IMR-90 (cell line): ENCODE measurements around the gene SLC9A3. TPM values are rescaled to one million over a fixed set of nuclear protein-coding genes. Genes with fewer than 3 reads are reported as not detected.

Source experiments
- ATAC-seq: fragments of 200-7000 bp; cut with Tn5 transposase; 2 replicates; pipeline ENCODE4 v1.9.1; 2020; ENCODE audit warnings: low read depth, mild to moderate bottlenecking, moderate library complexity
- BruUV-seq: library from RNA; stranded (reverse); fragments of 400-500 nt; replicated peaks from 2 replicates; lab custom pipeline; 2021; lab: Mats Ljungman, UMichigan
- CTCF ChIA-PET: fragments of 300-600 bp; formaldehyde crosslinking; extraction: SDS; loops from one replicate; lab custom pipeline; 2021; ENCODE audit warnings: antibody characterized with exemption; lab: Yijun Ruan, JAX
- POLR2A ChIA-PET: fragments of 300-600 bp; sonication (Branson Sonifier 250); formaldehyde crosslinking; loops from one replicate; lab custom pipeline; 2022; ENCODE audit warnings: antibody characterized with exemption; ENCODE audit not compliant: unreplicated experiment; lab: Charles Lee
- DNase-seq: peaks from one replicate; pipeline ENCODE4 v3.0.0; 2013
- H2AFZ ChIP-seq: replicated peaks from 2 replicates; pipeline ENCODE3; 2013; ENCODE audit warnings: low read length, mild to moderate bottlenecking; ENCODE audit not compliant: poor library complexity
- H2AK5ac ChIP-seq: 2 replicates; pipeline ENCODE4 v1.6.1; 2013; ENCODE audit warnings: low read depth, low read length, inconsistent platforms
- H2AK9ac ChIP-seq: replicated peaks from 2 replicates; pipeline ENCODE3; 2013; ENCODE audit warnings: mild to moderate bottlenecking, low read depth, low read length, moderate library complexity; ENCODE audit not compliant: poor library complexity
- H2BK120ac ChIP-seq: 2 replicates; pipeline ENCODE4 v1.6.1; 2013; ENCODE audit warnings: low read depth, low read length, inconsistent platforms
- H2BK15ac ChIP-seq: 3 replicates; pipeline ENCODE4 v1.6.1; 2013; ENCODE audit warnings: low read depth, low read length, inconsistent platforms
- H2BK20ac ChIP-seq: 2 replicates; pipeline ENCODE4 v1.6.1; 2013; ENCODE audit warnings: low read depth, mild to moderate bottlenecking, inconsistent platforms, low read length, moderate library complexity
- H2BK5ac ChIP-seq: 2 replicates; pipeline ENCODE4 v1.6.1; 2013; ENCODE audit warnings: mild to moderate bottlenecking, low read depth, low read length, inconsistent platforms; ENCODE audit not compliant: poor library complexity, severe bottlenecking
- H3K14ac ChIP-seq: replicated peaks from 2 replicates; pipeline ENCODE4 v1.6.1; 2013; ENCODE audit warnings: low read depth, low read length, inconsistent platforms
- H3K18ac ChIP-seq: 2 replicates; pipeline ENCODE4 v1.6.1; 2013; ENCODE audit warnings: low read depth, low read length, control low read depth
- H3K23ac ChIP-seq: 2 replicates; pipeline ENCODE4 v1.6.1; 2013; ENCODE audit warnings: low read depth, low read length, inconsistent platforms
- H3K27ac ChIP-seq: 2 replicates; pipeline ENCODE4 v1.5.1; 2013; ENCODE audit warnings: mild to moderate bottlenecking, control low read depth, low read length; ENCODE audit not compliant: insufficient read depth
- H3K27me3 ChIP-seq: 2 replicates; pipeline ENCODE4 v1.6.1; 2013; ENCODE audit warnings: low read length; ENCODE audit not compliant: control insufficient read depth, insufficient read depth
- H3K36me3 ChIP-seq: 2 replicates; pipeline ENCODE4 v1.6.1; 2013; ENCODE audit warnings: low read length, mixed read lengths; ENCODE audit not compliant: control insufficient read depth, insufficient read depth
- H3K4ac ChIP-seq: 2 replicates; pipeline ENCODE4 v1.6.1; 2013; ENCODE audit warnings: low read depth, low read length, inconsistent platforms
- H3K4me1 ChIP-seq: 2 replicates; pipeline ENCODE4 v1.6.1; 2013; ENCODE audit warnings: low read length, mixed read lengths; ENCODE audit not compliant: control insufficient read depth, insufficient read depth
- H3K4me2 ChIP-seq: 2 replicates; pipeline ENCODE4 v1.6.1; 2013; ENCODE audit warnings: low read depth, mild to moderate bottlenecking, control low read depth, low read length, moderate library complexity
- H3K4me3 ChIP-seq: 2 replicates; pipeline ENCODE4 v1.5.1; 2013; ENCODE audit warnings: low read depth, mild to moderate bottlenecking, control low read depth, low read length, moderate library complexity; ENCODE audit not compliant: insufficient read depth
- H3K56ac ChIP-seq: 2 replicates; pipeline ENCODE4 v1.6.1; 2013; ENCODE audit warnings: low read length, inconsistent platforms; ENCODE audit not compliant: insufficient read depth; ENCODE audit errors: extremely low read depth
- H3K79me1 ChIP-seq, 2 experiments: 2 replicates each; pipeline ENCODE4 v1.6.1; 2013; ENCODE audit warnings: low read length in 2 of 2, inconsistent platforms in 1 of 2, low read depth in 1 of 2
- H3K9ac ChIP-seq: 2 replicates; pipeline ENCODE4 v1.6.1; 2013; ENCODE audit warnings: low read depth, low read length, control low read depth
- H3K9me1 ChIP-seq: 2 replicates; pipeline ENCODE4 v1.6.1; 2013; ENCODE audit warnings: low read length, inconsistent platforms; ENCODE audit not compliant: insufficient read depth
- H3K9me3 ChIP-seq: 2 replicates; pipeline ENCODE4 v1.6.1; 2013; ENCODE audit warnings: low read length; ENCODE audit not compliant: control insufficient read depth, insufficient read depth
- H4K20me1 ChIP-seq: 2 replicates; pipeline ENCODE4 v1.6.1; 2013; ENCODE audit warnings: low read length, inconsistent platforms; ENCODE audit not compliant: insufficient read depth
- H4K5ac ChIP-seq: 2 replicates; pipeline ENCODE4 v1.6.1; 2013; ENCODE audit warnings: mild to moderate bottlenecking, low read depth, low read length, control low read depth
- H4K8ac ChIP-seq, 2 experiments: 2 replicates each; pipeline ENCODE4 v1.6.1; 2013; ENCODE audit warnings: low read depth in 2 of 2, low read length in 2 of 2, control low read depth in 1 of 2, inconsistent platforms in 1 of 2
- H4K91ac ChIP-seq: 2 replicates; pipeline ENCODE4 v1.6.1; 2013; ENCODE audit warnings: low read depth, low read length, inconsistent platforms; ENCODE audit not compliant: insufficient read depth
- BHLHE40 ChIP-seq: fragments of 150-350 bp; IDR thresholded peaks from 2 replicates; pipeline ENCODE4 v1.6.1; 2016; ENCODE audit warnings: mild to moderate bottlenecking, low read depth, low read length
- CEBPB ChIP-seq: IDR thresholded peaks from 2 replicates; pipeline ENCODE4 v1.6.1; 2012; ENCODE audit warnings: low read depth, low read length, improper control_type of control experiment
- CHD1 ChIP-seq: IDR thresholded peaks from 2 replicates; pipeline ENCODE4 v1.6.1; 2012; ENCODE audit warnings: low read depth, low read length, improper control_type of control experiment
- CTCF ChIP-seq: conservative IDR thresholded peaks from 2 replicates; pipeline ENCODE4 v1.5.1; 2012; ENCODE audit warnings: mild to moderate bottlenecking, low read depth, low read length, improper control_type of control experiment
- ELK1 ChIP-seq: fragments of 150-350 bp; IDR thresholded peaks from 2 replicates; pipeline ENCODE4 v1.6.1; 2016; ENCODE audit warnings: low read depth, mild to moderate bottlenecking, low read length, moderate library complexity, borderline replicate concordance
- FOS ChIP-seq: fragments of 150-350 bp; IDR thresholded peaks from 2 replicates; pipeline ENCODE4 v1.6.1; 2016; ENCODE audit warnings: low read depth, low read length
- MAFK ChIP-seq: IDR thresholded peaks from 2 replicates; pipeline ENCODE4 v1.6.1; 2012; ENCODE audit warnings: low read depth, low read length, improper control_type of control experiment
- MAZ ChIP-seq: IDR thresholded peaks from 2 replicates; pipeline ENCODE4 v1.6.1; 2012; ENCODE audit warnings: low read depth, mild to moderate bottlenecking, low read length, improper control_type of control experiment, moderate library complexity, borderline replicate concordance
- MXI1 ChIP-seq: IDR thresholded peaks from 2 replicates; pipeline ENCODE4 v1.6.1; 2012; ENCODE audit warnings: low read depth, mild to moderate bottlenecking, low read length, moderate library complexity, borderline replicate concordance
- NFE2L2 ChIP-seq: fragments of 150-350 bp; IDR thresholded peaks from 2 replicates; pipeline ENCODE4 v1.6.1; 2016; ENCODE audit warnings: low read depth, mild to moderate bottlenecking, low read length
- POLR2A ChIP-seq: IDR thresholded peaks from 2 replicates; pipeline ENCODE4 v1.6.1; 2012; ENCODE audit warnings: mild to moderate bottlenecking, low read depth, low read length
- RAD21 ChIP-seq: IDR thresholded peaks from 2 replicates; pipeline ENCODE4 v1.6.1; 2012; ENCODE audit warnings: low read length, improper control_type of control experiment
- RCOR1 ChIP-seq: IDR thresholded peaks from 2 replicates; pipeline ENCODE4 v1.6.1; 2012; ENCODE audit warnings: mild to moderate bottlenecking, low read length, improper control_type of control experiment; ENCODE audit not compliant: insufficient replicate concordance
- RFX5 ChIP-seq: IDR thresholded peaks from 2 replicates; pipeline ENCODE4 v1.8.0; 2012; ENCODE audit warnings: low read depth, mild to moderate bottlenecking, low read length, moderate library complexity
- SMC3 ChIP-seq: fragments of 150-350 bp; IDR thresholded peaks from 2 replicates; pipeline ENCODE4 v1.6.1; 2016; ENCODE audit warnings: low read depth, mild to moderate bottlenecking, antibody characterized with exemption, low read length, moderate library complexity
- USF2 ChIP-seq: fragments of 150-350 bp; IDR thresholded peaks from 2 replicates; pipeline ENCODE4 v1.6.1; 2017; ENCODE audit warnings: mild to moderate bottlenecking, antibody characterized with exemption, low read length, low read depth
- WGBS, 2 experiments: methylation state at CpG; one replicate each; pipeline versions ENCODE4 v1.1.5 to v1.1.7; 2013; ENCODE audit warnings: missing lambda C conversion rate in 2 of 2; ENCODE audit not compliant: insufficient read length in 1 of 2; ENCODE audit errors: extremely low coverage in 2 of 2; 5-methylcytosine and 5-hydroxymethylcytosine counted together
- dilution Hi-C: fragments of 300-500 bp; cut with HindIII; formaldehyde crosslinking; loops from one replicate; pipeline ENCODE4 v1.14.3; 2018; ENCODE audit warnings: low sequenced_read_pairs; ENCODE audit not compliant: unreplicated experiment
- in situ Hi-C: fragments of 300-500 bp; cut with MboI; formaldehyde crosslinking; loops from 3 replicates; pipeline ENCODE4 v1.14.3; 2019; ENCODE audit warnings: low sequenced_read_pairs, inconsistent platforms, mixed read lengths
- intact Hi-C: fragments of 100-400 bp; cut with micrococcal nuclease; formaldehyde crosslinking; loops from 2 replicates; pipeline ENCODE4 v1.10.0; 2022
- polyA plus RNA-seq, 3 experiments: library from polyadenylated mRNA; depleted of rRNA; stranded (reverse); fragments of >200 nt; gene quantifications; 2 replicates each; pipeline ENCODE4 v1.2.3, GENCODE V29; 2012; ENCODE audit warnings: low replicate concordance in 1 of 3
- total RNA-seq: library from RNA; depleted of rRNA; stranded (reverse); fragments of >200 nt; gene quantifications from 2 replicates; pipeline ENCODE4 v1.2.3, GENCODE V29; 2012

Gene SLC9A3
- total and polyA plus RNA-seq, 2 of the 4 experiments (the other 2 are of a cell fraction) = 0.72 to 1.5 TPM

- H3K14ac ChIP-seq = no peak overlapping the region
- TSS peak; percentile 29 for BruUV-seq
- no peak overlapping the region for H3K27ac ChIP-seq
- H4K20me1 ChIP-seq = no peaks in the 10 kb centered on the region; the same call in 1 of the 2 replicates
- WGBS, 2 experiments = 70% methylated on average over 2 of the region's 5 CpGs; no CpG with 5 or more reads in 1 of the 2 experiments
- peak overlapping the region in 1 of 2 experiments; percentile 34; a peak in 1 of 4 replicates for H4K8ac ChIP-seq
- H3K27me3 ChIP-seq = no peaks in the 10 kb centered on the region
- no peak overlapping the region for H2BK15ac ChIP-seq
- no peaks in the 10 kb centered on the region; the same call in 1 of the 2 replicates for H3K9me1 ChIP-seq
- H4K5ac ChIP-seq = no peak overlapping the region; the same call in 1 of the 2 replicates
- ATAC-seq (no peak), DNase-seq (no peak)
- peak overlapping the region; percentile 45 for H2AFZ ChIP-seq
- H3K56ac ChIP-seq = no peak overlapping the region
- H3K4ac ChIP-seq = peak overlapping the region; percentile 67
- peak overlapping the region; percentile 32; the same call in 1 of the 2 replicates for H2BK20ac ChIP-seq
- H3K36me3 ChIP-seq = peaks cover 28% of the 10 kb centered on the region
- H3K9me3 ChIP-seq = no peaks in the 10 kb centered on the region
- peak overlapping the region; percentile 63 for H2AK9ac ChIP-seq
- CTCF ChIA-PET = no interaction called here
- peak overlapping the region; percentile 80; the same call in 1 of the 2 replicates for H2AK5ac ChIP-seq
- H3K4me1 ChIP-seq = peaks cover 4% of the 10 kb centered on the region; the same call in 1 of the 2 replicates
- H2BK120ac ChIP-seq = peak overlapping the region; percentile 68
- no peak overlapping the region for H3K9ac ChIP-seq
- in situ Hi-C loops = loop anchor here (5.0 kb wide), 1 partner anchor 124 kb away; no protein-coding TSS in a partner anchor
- H3K4me2 ChIP-seq = no peak overlapping the region
- no peak overlapping the region for H3K23ac ChIP-seq
- H3K79me1 ChIP-seq = peaks cover 0 to 40% of the 10 kb centered on the region in 2 experiments; a peak in 3 of 4 replicates
- no peak overlapping the region for H3K18ac ChIP-seq
- peak overlapping the region; percentile 10; the same call in 1 of the 2 replicates for H4K91ac ChIP-seq
- POLR2A ChIA-PET = no interaction called here
- no peak for TF ChIP-seq ELK1
- no peak for TF ChIP-seq MXI1
- TF ChIP-seq NFE2L2 = no peak
- no peak for TF ChIP-seq SMC3
- TF ChIP-seq BHLHE40 = no peak
- TF ChIP-seq MAZ = no peak
- TF ChIP-seq MAFK = no peak
- no peak for TF ChIP-seq CTCF
- no peak for TF ChIP-seq CHD1
- no peak for TF ChIP-seq RFX5
- TF ChIP-seq USF2 = no peak
- no peak for TF ChIP-seq FOS
- TF ChIP-seq CEBPB = no peak
- TF ChIP-seq POLR2A = no peak
- TF ChIP-seq RCOR1 = no peak
- TF ChIP-seq RAD21 = no peak
- peak overlapping the region; percentile 11 for H2BK5ac ChIP-seq
- dilution Hi-C loops = no loop called here
- intact Hi-C loops = loop anchor here (1.0 kb wide), 1 partner anchor 119 kb away; no protein-coding TSS in a partner anchor
- no peak overlapping the region for H3K4me3 ChIP-seq
Measured at GRCh38 chr5:436641-436975, 87.6 kb downstream of the SLC9A3 start.
